ENCODE data around the gene HDHD5. TPM values are rescaled to one million over a fixed set of nuclear protein-coding genes. Genes with fewer than 3 reads are reported as not detected.

The HDHD5 gene
- total and polyA plus RNA-seq, 10 of the 15 experiments (the other 5 are each of a cell fraction or from before 2014, with no cell fraction given), result 1.7 to 68.0 (median 49.9) TPM

DNA sequence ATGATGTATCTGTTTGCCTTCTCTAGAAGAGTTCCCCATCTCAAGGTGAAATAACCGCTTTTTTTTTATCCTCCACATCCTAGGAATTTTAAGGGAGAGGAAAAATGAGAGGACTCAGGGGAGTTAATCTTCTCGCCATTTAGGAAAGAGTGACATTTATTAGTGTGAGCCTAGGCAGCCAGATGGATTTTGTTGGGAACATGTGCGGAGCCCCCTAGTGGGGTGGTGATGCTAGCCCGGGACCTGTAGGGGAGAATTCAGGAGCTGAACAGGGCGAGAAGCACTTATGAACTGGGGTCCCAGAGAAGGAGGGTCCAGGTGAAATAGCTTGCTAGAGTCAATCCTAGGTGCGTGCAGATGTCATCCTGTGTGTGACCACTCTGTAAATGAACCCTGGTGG lies 63.5 kb downstream of the HDHD5 start:
- DNase-seq (ENCODE audit: low read depth, low spot score) (no peak), FAIRE-seq (no peak), ATAC-seq (no peak)
- ChIA-PET CTCF (interaction anchor here (0.6 to 3.5 kb wide), 5 partner anchors 20 to 689 kb away, joined by 3 to 10 read pairs (median 3); no protein-coding TSS in a partner anchor), RAD21 (ENCODE audit: unreplicated experiment) (no interaction called here), SMC1A (ENCODE audit: uncharacterized antibody, unreplicated experiment) (interaction anchor here (1.4 to 2.1 kb wide), 3 partner anchors 21 to 179 kb away, joined by 5 to 6 read pairs (median 5); no protein-coding TSS in a partner anchor), POLR2A (no interaction called here)
- Histone ChIP-seq H2AFZ (ENCODE audit: control insufficient read depth, low read depth, low read length) (no peak overlapping the region), H3K4me1 (ENCODE audit: control insufficient read depth, insufficient read depth, low read length) (peaks cover 19% of the 10 kb centered on the region), H3K27ac (ENCODE audit: control insufficient read depth, insufficient read depth) (no peak overlapping the region), H4K20me1 (ENCODE audit: control insufficient read depth, insufficient read depth) (peaks cover 6% of the 10 kb centered on the region), H3K27me3 (replicated peaks in 1 of 2; ENCODE audit: control insufficient read depth in 2 of 2, insufficient read depth in 2 of 2, low read length in 1 of 2) (no peaks in the 10 kb centered on the region), H3K9me3 (replicated peaks; ENCODE audit: control insufficient read depth, insufficient read depth, low read length) (no peaks in the 10 kb centered on the region), H3K4me2 (ENCODE audit: control insufficient read depth, insufficient read depth) (no peak overlapping the region), H3K79me2 (ENCODE audit: control insufficient read depth, insufficient read depth, low read length) (no peaks in the 10 kb centered on the region; the same call in 1 of the 2 replicates), H3K4me3 (no peak overlapping the region), H3K9ac (ENCODE audit: control insufficient read depth, insufficient read depth, low read length) (no peak overlapping the region), H3K36me3 (ENCODE audit: control insufficient read depth in 2 of 2, insufficient read depth in 2 of 2, low read length in 1 of 2) (peaks cover 10 to 17% of the 10 kb centered on the region in 2 experiments; a peak in 3 of 4 replicates)
- no peak for TF ChIP-seq YY1 (IDR thresholded peaks at IDR 0.05; ENCODE audit: low read depth, low read length)
- TF ChIP-seq, protein P1, sequence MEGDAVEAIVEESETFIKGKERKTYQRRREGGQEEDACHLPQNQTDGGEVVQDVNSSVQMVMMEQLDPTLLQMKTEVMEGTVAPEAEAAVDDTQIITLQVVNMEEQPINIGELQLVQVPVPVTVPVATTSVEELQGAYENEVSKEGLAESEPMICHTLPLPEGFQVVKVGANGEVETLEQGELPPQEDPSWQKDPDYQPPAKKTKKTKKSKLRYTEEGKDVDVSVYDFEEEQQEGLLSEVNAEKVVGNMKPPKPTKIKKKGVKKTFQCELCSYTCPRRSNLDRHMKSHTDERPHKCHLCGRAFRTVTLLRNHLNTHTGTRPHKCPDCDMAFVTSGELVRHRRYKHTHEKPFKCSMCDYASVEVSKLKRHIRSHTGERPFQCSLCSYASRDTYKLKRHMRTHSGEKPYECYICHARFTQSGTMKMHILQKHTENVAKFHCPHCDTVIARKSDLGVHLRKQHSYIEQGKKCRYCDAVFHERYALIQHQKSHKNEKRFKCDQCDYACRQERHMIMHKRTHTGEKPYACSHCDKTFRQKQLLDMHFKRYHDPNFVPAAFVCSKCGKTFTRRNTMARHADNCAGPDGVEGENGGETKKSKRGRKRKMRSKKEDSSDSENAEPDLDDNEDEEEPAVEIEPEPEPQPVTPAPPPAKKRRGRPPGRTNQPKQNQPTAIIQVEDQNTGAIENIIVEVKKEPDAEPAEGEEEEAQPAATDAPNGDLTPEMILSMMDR (IDR thresholded peaks at IDR 0.05 in 2 of 3, conservative IDR thresholded peaks at IDR 0.05 in 1 of 3; ENCODE audit: control insufficient read depth in 2 of 3, extremely low read depth in 1 of 3, insufficient read depth in 1 of 3, low read depth in 3 of 3, low read length in 3 of 3), result peak in 2 of 3 experiments; percentile 22 to 25; a peak in 2 of 6 replicates
- TF ChIP-seq ZNF217 (IDR thresholded peaks at IDR 0.05), result no peak
- BruUV-seq (replicated peaks), result no TSS peak
- intact Hi-C loops (cut with micrococcal nuclease; ENCODE audit: unreplicated experiment), result no loop called here
- in situ Hi-C loops (cut with MboI), result no loop called here
- WGBS (ENCODE audit: insufficient coverage, insufficient replicate concordance, low lambda C conversion rate, missing lambda C conversion rate), result over 99% methylated on average over 6 of the region's 6 CpGs

- no TSS peak for BruUV-seq (replicated peaks)
- Histone ChIP-seq H3K36me3 (ENCODE audit: control insufficient read depth in 2 of 2, insufficient read depth in 2 of 2, low read length in 1 of 2) (peaks cover 0 to 6% of the 10 kb centered on the region in 2 experiments; a peak in 3 of 4 replicates), H3K4me1 (ENCODE audit: control insufficient read depth, insufficient read depth, low read length) (peaks cover 11% of the 10 kb centered on the region), H3K79me2 (ENCODE audit: control insufficient read depth, insufficient read depth, low read length) (no peaks in the 10 kb centered on the region; the same call in 1 of the 2 replicates), H2AFZ (ENCODE audit: control insufficient read depth, low read depth, low read length) (no peak overlapping the region), H3K4me3 (no peak overlapping the region), H3K4me2 (ENCODE audit: control insufficient read depth, insufficient read depth) (no peak overlapping the region), H3K27ac (ENCODE audit: control insufficient read depth, insufficient read depth) (no peak overlapping the region), H3K27me3 (replicated peaks in 1 of 2; ENCODE audit: control insufficient read depth in 2 of 2, insufficient read depth in 2 of 2, low read length in 1 of 2) (no peaks in the 10 kb centered on the region), H3K9me3 (replicated peaks; ENCODE audit: control insufficient read depth, insufficient read depth, low read length) (no peaks in the 10 kb centered on the region), H3K9ac (ENCODE audit: control insufficient read depth, insufficient read depth, low read length) (no peak overlapping the region), H4K20me1 (ENCODE audit: control insufficient read depth, insufficient read depth) (peaks cover 6% of the 10 kb centered on the region)
- intact Hi-C loops (cut with micrococcal nuclease; ENCODE audit: unreplicated experiment) (no loop called here), in situ Hi-C loops (cut with MboI) (loop anchor here (5.0 kb wide), 1 partner anchor 59 kb away; no protein-coding TSS in a partner anchor)
- FAIRE-seq (no peak), DNase-seq (ENCODE audit: low read depth, low spot score) (no peak), ATAC-seq (no peak)
- ChIA-PET CTCF (interaction anchor here (1.0 to 3.5 kb wide), 2 partner anchors 19 to 79 kb away, joined by 3 to 10 read pairs; no protein-coding TSS in a partner anchor), RAD21 (ENCODE audit: unreplicated experiment) (no interaction called here), SMC1A (ENCODE audit: uncharacterized antibody, unreplicated experiment) (interaction anchor here (1.1 kb wide), 1 partner anchor 18 kb away, joined by 3 read pairs; no protein-coding TSS in a partner anchor), POLR2A (interaction anchor here (0.6 kb wide), 1 partner anchor 707 kb away, joined by 3 read pairs; no protein-coding TSS in a partner anchor)
- 85% methylated on average over 3 of the region's 3 CpGs for WGBS (ENCODE audit: insufficient coverage, insufficient replicate concordance, low lambda C conversion rate, missing lambda C conversion rate)
- no peak for TF ChIP-seq NR2F1 (conservative IDR thresholded peaks at IDR 0.05)
- TF ChIP-seq RELA (IDR thresholded peaks at IDR 0.05; ENCODE audit: borderline replicate concordance, partially characterized antibody), result no peak
- TF ChIP-seq, protein P1 (IDR thresholded peaks at IDR 0.05 in 2 of 3, conservative IDR thresholded peaks at IDR 0.05 in 1 of 3; ENCODE audit: control insufficient read depth in 2 of 3, extremely low read depth in 1 of 3, insufficient read depth in 1 of 3, low read depth in 3 of 3, low read length in 3 of 3), result no peak
Observed at GRCh38 chr22:17093081-17093480, 66.0 kb downstream of the HDHD5 start.
